NCI-H187 treated with DMSO at 0.1 percent for 48 hours (cell line): ENCODE data around the gene CDC34.
"Not testable (repeated sequence)": the region's sequence is repeated elsewhere in the genome, so short reads cannot be mapped to it uniquely, and the experiment has no call there.

Source experiments
- DNase-seq: peaks from one replicate; lab custom pipeline; 2025; lab: John Stamatoyannopoulos, UW

The CDC34 gene

DNA sequence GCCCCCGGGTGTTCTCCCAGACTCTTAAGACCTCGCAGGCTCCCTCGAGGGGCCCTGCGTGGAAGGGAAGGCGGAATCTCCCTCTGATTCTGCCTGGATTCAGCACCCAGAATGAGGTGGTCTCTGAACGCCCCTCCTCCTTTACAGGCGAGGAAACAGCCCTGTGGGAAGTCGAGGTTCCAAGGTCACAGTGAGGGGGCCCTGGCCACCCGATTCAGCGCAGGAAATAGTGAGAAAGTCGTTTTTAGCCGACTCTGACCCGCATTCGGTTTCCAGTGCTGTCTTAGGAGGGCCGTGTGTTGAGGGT, 41.9 kb downstream of the CDC34 start:
- no peak for DNase-seq

- no peak for DNase-seq
Measured at GRCh38 chr19:574658-575526, 43.3 kb downstream of the CDC34 start.

GRCh38 chr19:575527-576506, 44.3 kb downstream of the CDC34 start:
- DNase-seq, result no peak

GRCh38 chr19:576768-577438, 45.3 kb downstream of the CDC34 start:
- DNase-seq, result no peak

GRCh38 chr19:577439-578392, 46.2 kb downstream of the CDC34 start:
- no peak for DNase-seq

DNA sequence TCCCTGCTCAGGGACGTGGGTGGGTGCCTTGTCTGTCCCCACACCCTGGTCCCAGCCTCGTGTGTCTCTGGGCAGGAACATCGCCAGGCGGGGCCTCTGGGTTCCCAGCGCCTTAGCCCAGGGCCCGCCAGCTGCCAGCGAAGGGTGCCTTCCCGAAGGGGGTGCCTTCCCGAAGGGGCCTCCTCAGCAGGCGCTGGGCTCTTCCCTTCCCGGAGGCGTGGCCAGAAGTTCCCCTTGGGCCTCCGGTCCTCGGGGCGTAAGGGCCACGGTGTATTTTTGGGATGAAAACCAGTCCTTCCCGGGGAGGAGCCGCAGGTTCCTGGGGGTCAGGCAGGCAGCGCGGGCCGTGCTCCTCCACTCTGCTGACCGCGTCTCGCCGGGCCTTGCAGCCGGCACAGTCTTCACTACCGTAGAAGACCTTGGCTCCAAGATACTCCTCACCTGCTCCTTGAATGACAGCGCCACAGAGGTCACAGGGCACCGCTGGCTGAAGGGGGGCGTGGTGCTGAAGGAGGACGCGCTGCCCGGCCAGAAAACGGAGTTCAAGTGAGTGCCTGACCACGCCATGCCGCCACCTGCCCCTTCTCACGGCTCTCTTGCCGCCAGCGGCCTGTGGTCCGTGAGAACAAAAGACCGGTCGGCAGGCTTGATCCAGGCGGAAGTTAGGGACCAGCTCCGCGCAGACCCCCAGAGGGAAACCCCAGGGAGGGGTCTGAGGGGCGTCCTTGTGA, 47.7 kb downstream of the CDC34 start:
- no peak for DNase-seq

GRCh38 chr19:579842-580155, 48.2 kb downstream of the CDC34 start:
- no peak for DNase-seq

DNA sequence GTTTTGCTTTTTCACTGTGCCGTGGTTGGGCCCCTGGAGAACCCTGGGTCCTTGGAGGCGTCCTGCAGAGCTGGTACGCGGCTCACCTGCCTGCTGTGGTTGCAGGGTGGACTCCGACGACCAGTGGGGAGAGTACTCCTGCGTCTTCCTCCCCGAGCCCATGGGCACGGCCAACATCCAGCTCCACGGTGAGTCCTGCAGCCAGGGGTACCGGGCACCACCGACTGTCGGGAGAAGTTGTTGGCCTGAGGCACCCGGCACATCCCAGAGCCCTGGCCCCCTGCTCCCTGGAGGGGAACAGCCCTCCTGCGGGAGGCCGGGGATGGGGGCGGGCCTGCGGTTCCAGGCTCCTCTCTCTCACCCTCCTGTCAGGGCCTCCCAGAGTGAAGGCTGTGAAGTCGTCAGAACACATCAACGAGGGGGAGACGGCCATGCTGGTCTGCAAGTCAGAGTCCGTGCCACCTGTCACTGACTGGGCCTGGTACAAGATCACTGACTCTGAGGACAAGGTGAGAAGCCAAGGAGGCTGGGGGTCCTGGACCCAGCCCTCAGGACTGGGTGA, 48.8 kb downstream of the CDC34 start:
- no peak for DNase-seq

DNA sequence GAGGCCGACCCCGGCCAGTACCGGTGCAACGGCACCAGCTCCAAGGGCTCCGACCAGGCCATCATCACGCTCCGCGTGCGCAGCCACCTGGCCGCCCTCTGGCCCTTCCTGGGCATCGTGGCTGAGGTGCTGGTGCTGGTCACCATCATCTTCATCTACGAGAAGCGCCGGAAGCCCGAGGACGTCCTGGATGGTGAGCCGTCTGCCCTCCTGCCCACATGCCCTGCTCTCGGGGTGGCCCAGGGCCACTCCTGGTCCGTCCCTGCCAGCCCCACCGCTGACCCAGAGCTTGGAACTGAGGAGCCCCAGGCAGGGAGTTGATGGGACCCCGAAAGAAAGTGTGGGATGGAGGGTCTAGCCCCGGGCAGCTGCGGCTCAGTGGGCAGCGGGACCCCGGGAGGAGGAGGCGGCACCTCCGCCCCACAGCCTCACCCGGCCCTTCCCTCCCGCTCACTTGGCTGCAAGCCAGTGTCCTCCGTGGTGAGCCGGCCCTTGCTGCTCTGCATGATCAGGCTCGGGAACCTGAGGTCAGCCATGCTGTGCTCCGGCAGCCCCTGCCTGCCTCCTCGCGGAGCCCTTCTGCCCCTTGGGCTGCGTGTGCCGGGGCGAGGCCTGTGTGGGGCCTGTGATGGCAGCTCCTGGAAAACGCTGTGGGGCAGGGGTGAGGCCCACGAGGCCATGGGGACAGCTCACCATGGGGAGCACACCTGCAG, 50.0 kb downstream of the CDC34 start:
- no peak for DNase-seq

GRCh38 chr19:582497-583197, 51.1 kb downstream of the CDC34 start:
- no peak for DNase-seq

GRCh38 chr19:583198-583967, 51.8 kb downstream of the CDC34 start:
- DNase-seq, result no peak

GRCh38 chr19:583968-584239, 52.3 kb downstream of the CDC34 start:
- no peak for DNase-seq

DNA sequence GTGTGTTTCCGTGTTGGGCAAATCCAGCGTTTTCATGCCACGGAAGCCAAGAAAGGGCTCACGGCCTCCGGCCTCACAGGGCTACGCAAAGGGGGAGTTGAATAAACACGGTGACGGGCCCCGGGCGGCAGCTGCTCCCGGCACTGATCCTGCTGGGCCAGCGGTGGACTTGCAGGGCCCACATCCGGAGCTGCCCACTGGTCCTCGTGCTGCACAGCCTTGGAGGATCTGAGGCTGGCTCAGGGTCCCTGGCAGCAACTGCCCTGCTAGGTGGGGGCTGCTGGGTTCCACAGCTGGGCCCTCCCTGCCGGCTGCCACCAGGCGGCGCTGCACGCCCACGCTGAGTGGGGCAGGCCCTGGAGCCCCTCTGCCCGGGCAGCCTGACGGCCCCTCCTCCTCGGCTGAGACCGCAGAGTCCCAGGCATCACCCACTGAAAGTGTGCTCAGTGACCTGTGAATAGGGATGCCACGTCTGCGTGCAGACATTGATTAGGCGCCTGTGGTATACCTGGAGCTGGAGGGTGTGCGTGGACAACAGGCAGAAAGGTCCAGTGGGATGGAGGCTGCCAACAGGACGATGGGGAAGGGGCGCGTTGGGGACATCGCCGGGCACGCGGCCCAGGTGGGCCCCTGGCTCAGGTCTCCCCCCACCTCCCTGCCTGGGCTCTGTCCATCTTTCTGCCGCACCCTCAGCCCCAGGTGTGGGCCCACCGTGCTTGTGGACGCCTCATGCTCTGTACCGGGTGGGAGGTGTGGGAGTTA, 52.9 kb downstream of the CDC34 start:
- DNase-seq, result no peak

DNA sequence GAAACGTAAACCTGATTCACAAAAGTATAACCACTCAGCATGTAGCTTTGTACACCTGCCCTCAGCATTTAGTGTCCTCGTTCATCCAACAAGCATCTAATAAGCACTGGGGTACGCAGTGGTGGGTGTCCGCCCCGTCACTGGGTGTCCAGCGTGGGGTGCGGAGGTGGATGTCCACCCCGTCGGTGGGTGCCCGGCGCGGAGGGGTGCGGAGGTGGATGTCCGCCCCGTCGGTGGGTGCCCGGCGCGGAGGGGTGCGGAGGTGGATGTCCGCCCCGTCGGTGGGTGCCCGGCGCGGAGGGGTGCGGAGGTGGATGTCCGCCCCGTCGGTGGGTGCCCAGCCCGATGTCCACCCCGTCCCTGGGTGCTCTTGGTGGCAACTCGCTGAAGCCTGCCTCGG, 53.6 kb downstream of the CDC34 start:
- not testable (repeated sequence) for DNase-seq

GRCh38 chr19:585551-586110, 54.1 kb downstream of the CDC34 start:
- no peak for DNase-seq

GRCh38 chr19:588093-588740, 56.7 kb downstream of the CDC34 start:
- peak; percentile 10 for DNase-seq
